Ureter (tissue), 1 donor: Measurements from ENCODE around the gene RSPH1. TPM values are rescaled to one million over a fixed set of nuclear protein-coding genes. Genes with fewer than 3 reads are reported as not detected.

Experiments
- DNase-seq: peaks from one replicate; pipeline ENCODE4 v3.0.0-alpha.2; 2020; ENCODE audit warnings: low spot score
- total RNA-seq: library from RNA; stranded (reverse); gene quantifications from one replicate; pipeline ENCODE4 v1.2.4, GENCODE V29; 2023
- donor health status: DM: yes; HTN: yes; CAD: no.

RSPH1 gene
- total RNA-seq = 7.8 TPM

DNA sequence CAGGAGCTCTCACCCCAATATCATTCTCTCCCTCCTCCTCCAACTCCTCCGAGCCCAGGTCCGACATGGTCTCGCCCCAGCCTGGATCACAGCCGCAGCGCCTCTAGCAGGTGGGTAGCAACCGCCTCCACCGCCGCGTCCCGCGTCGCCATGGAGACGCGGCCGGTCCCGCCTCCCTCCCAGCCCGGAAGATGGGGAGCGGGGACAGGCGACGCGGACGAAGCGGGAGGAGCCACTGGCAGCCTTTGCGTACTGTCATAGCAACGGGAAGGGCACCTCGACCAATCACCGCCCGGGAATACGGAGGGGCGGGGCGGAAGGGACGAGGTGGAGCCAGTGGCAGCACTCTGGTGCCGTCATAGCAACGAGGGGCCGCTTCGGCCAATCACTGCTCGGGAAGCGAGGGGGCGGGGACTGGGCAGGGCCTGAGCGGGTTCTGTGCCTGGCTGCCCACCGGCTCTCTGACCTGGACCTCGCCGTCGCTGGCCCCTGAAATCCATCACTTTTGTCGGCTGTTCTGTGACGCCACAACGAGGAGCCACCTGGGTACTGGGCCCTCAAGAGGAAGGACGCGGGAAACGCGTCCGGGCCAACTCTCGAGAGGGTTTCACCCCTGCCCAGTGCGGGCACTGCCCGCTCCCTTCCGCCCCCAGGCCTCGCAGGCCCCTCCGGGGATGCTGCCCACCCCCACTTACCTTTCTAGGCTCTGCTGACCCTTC, at the start of gene RSPH1:
Gene RSPH1, minus strand, starts transcription at position 105 of the 719 bp plus-strand sequence. Its CDS starts 38 bp downstream, at position 67.
- peak; percentile 100 for DNase-seq

- no peak for DNase-seq
Observed at GRCh38 chr21:42545745-42546144, 49.7 kb upstream of the RSPH1 start.

DNA sequence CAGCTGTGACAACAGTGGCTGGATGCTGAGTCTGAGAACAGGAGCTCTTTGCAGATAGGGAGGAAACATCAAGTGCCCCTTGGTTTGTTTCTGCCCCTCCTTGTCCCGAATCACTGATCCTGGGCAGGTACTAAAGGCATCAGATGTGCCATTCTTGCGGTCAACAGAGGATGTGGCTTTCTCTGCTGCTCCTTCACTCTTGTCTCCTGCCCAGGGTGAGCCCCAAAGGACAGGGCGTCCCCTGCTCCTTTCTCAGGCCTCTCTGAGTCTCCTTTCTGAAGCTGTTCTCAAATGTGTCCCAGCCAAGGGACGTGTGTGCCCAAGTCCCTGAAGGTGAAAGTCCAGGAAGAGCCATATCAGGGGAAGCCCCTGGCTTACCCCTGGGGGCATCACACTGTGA, 49.3 kb upstream of the RSPH1 start:
- DNase-seq = no peak

DNA sequence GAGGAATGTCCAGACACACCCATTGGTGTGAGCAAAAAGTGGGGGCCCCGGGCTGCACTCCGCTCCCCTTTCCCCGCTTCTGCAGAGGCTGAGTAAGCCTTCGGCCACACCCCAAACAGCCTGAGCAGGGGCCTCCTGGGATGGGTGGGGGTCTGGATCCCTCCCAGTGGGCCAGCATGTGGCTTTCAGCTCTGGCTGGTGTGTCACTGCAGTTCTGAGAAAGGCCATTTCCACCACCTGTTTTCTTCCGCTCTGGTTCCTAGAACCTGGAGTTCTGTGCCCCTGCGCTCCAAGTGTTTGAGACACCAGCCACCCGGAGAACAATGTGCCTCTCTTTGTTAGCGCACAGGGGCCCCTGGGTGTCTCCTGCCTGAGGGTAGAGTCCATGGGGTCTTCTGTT, 48.5 kb upstream of the RSPH1 start:
- no peak for DNase-seq

DNA sequence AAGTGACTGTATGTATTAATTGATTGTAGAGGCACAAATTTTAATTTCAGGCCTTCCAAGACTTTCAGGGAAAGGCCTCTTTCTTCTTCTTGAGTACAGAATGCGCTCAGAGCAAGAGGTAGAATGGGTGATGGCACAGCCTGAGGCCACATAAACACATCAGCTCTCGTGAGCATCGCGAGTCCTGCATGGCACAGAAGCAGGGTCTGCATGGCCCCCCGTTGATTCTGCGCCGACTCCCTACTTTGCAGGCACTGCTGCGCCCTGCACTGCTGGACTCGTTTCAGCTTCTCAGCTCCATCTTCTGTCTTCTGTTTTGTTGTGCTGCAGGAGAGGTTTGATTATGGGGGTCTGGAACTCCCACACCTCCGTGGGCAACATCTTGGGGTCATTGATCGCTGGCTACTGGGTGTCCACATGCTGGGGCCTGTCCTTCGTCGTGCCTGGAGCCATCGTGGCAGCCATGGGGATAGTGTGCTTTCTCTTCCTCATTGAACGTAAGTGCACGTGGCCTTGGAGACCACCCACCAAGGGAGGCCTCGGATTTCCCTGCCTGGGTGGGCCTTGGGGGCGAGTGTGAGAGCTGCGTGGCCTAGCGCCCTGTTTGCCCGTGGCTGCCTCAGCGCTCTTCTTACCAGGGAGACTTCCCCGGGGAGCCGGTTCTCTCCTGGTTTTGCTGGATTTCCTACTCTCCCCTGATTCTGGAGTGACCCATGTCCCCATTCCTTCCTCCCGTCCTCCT, 47.3 kb upstream of the RSPH1 start:
- DNase-seq = no peak

DNA sequence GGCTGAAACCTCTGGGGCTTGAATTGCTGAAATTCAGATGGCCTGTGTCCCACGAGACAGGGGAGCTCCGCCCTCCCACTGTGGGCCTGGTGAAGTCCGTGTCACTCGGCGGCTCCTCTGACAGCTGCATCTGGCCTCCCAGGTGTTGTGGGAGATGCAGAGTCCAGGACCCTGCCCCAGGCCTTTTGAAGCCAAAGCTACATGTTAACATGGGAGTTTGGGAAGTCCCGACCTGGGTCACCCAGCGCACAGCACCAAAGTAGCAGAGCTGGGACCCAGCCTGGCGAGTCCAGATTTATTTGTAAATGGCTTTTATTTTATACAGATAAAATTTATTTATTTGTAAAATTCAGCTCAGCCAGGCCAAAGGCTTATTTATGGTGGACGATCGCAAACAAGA, 46.6 kb upstream of the RSPH1 start:
- no peak for DNase-seq

DNA sequence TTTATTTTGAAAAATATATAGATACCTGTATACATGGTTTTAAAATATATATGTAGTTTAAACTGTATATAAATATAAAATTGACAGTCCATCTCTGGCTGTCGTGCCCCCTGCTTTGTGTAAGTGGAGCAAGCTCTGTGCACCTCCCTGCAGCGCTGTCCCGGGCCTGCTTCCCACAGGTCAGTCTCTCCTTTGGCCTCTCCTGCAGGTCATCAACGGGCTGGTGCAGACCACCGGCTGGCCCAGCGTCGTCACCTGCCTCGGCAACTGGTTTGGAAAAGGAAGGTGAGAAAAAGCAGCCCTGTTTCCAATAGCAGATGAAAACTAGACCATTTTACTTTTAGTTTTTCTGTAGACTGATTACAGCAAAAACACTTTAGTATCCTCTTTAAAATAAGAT, 46.2 kb upstream of the RSPH1 start:
- no peak for DNase-seq

DNA sequence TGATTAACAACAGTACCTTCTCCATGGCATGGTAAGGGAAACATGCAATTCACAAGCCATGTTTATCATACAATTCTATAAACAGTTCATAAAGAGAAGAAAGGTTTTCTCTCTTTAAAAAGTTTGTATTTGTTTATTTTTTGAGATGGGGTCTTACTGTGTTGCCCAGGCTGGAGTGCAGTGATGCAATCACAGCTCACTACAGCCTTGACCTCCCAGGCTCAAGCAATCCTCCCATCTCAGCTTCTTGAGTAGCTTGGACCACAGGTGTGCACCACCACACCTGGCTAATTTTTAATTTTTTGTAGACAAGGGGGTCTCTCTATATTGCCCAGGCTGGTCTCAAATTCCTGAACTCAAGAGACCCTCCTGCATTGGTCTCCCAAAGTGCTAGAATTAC, 45.6 kb upstream of the RSPH1 start:
- no peak for DNase-seq

GRCh38 chr21:42541174-42541573, 45.1 kb upstream of the RSPH1 start:
- DNase-seq = no peak

- no peak for DNase-seq
Observed at GRCh38 chr21:42540396-42540795, 44.4 kb upstream of the RSPH1 start.

DNA sequence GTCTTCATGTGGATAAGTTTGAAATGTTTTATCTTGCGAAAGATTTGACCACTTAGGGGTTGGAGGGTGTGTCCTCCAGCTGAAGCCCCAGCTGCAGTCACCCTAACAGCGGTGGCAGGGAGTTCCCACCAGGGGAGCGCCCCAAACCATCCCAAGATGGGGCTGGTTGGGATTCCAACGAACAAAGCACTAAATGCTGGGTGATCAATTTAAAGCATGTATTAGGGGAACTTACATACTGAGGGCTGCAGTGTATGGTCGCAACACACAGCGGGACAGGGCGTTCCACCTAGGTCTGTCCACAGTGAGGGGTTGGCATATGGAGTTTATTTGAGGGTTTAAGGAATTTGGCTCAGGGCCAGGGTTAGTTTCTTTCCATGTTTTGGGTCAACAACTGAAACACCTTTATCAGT, 43.9 kb upstream of the RSPH1 start:
- DNase-seq = no peak

GRCh38 chr21:42539342-42539741, 43.3 kb upstream of the RSPH1 start:
- DNase-seq = no peak

- no peak for DNase-seq
Observed at GRCh38 chr21:42538479-42539275, 42.7 kb upstream of the RSPH1 start.

DNA sequence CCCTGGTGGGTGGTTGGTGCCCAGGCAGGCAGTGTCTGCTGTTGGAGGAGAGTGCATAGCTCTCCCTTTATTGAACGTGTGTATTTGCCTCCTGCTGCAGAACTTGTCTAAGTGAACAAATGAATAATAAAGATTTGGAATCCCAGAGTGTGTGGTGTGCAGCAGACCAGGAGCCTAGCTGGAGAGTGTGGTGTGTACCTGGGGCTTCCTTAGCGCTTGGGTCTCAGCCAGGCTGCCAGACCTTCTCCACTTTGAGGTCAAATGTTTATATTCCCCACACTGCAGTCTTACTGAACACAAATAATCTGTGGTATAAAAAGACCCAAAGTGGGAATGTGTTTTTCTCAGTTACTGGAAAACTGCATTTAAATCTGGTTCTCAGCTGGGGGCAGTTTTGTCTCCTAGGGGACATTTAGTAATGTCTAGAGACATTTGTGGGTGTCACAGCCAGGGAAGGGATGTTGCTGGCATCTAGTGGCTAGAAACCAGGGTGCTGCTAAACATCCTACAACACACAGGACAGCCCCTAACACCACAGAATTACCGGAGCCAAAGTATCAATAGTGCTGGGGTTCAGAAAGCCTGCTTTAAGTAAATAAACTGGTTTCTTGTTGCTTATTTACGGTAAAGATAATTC, 41.2 kb upstream of the RSPH1 start:
- no peak for DNase-seq

- DNase-seq = no peak
Observed at GRCh38 chr21:42536601-42537000, 40.6 kb upstream of the RSPH1 start.

- DNase-seq = no peak
Observed at GRCh38 chr21:42535602-42536171, 39.7 kb upstream of the RSPH1 start.

DNA sequence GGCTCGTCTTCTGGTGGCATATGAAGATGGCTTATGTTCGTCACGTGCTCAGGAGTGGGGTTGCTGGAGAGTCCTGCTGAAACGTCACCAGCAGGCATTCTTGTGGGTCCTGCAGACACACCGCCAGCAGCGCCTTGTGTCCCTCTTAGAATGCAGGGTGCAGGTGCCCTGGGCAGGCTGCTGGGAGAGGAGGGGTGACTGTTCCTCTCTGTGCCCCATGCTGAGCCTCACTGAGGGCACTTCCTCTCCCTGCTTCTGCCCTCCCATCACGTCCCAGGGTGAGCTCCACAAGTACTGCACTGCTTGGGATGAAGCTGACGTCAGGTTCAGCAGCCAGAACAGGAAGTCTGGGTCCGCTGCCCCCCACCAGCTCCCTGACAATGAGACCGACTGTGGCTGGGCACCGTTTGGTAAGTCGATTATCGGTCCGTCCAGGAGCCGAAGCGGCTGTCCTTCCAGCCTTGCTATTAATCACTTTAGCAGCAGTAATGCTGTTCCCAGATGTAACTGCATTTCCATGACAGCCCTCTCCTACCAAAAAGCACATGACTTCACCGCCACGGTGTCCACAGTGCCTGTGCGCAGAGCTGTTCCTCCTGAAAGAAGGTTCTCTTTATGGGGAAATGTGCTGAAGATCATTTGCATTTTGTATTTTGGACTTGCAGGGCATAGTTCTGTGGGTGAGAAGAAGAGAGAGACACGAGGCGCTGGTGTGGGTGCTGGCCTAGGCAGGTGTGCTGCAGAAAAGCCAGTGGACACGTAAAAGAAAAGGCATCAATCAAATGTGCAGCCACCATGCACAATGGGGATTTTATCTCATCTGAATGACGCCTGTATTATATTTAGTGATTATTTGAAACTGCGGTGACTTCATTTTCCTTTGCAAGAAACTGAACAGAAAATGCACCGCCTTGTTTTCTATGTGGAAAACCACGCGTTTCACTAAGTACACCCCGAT, 38.7 kb upstream of the RSPH1 start:
- DNase-seq = no peak

DNA sequence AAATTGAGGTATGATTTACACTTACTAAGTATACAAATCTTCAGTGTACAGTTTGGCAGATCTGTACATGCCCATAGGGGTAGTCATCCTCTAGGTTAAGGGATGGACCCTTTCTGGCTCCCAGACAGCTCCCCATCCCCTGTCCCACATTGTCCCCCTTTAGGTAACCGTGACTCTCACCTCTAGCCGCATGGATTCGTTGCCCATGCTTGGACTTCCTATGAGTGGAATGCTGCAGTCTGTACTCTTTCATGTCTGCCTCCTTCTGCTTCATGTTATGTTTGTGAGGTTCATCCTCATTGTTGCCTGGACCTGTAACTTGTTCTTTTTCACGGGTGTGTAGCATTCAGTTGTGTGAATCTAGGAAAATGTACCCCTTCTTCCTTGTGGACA, 37.9 kb upstream of the RSPH1 start:
- no peak for DNase-seq

- no peak for DNase-seq
Observed at GRCh38 chr21:42533306-42533962, 37.4 kb upstream of the RSPH1 start.
